ENCODE results near the gene PORCN. TPM values are rescaled to one million over a fixed set of nuclear protein-coding genes. Genes with fewer than 3 reads are reported as not detected.

Gene PORCN
- total and polyA plus RNA-seq, 2 of the 13 experiments (the other 11 are each of a cell fraction or from before 2014, with no cell fraction given) = 3.9 to 5.8 TPM

- ChIA-PET CTCF (ENCODE audit: low intra/inter-chr PET ratio, low total read pairs) (interaction anchor here (1.8 kb wide), 1 partner anchor 429 kb away, joined by 6 read pairs; no protein-coding TSS in a partner anchor), POLR2A (no interaction called here)
- 50% methylated on average over 1 of the region's 4 CpGs for WGBS (ENCODE audit: low lambda C conversion rate)
- Histone ChIP-seq H3K9ac (ENCODE audit: insufficient read depth, low read depth, low read length) (no peak overlapping the region), H4K20me1 (ENCODE audit: insufficient read depth, low read length) (no peaks in the 10 kb centered on the region), H3K9me3 (ENCODE audit: low read length) (no peaks in the 10 kb centered on the region), H3K4me3 (replicated peaks in 1 of 3; ENCODE audit: insufficient read depth in 1 of 3, low read depth in 2 of 3, low read length in 3 of 3) (no peak overlapping the region), H3K4me2 (ENCODE audit: low read depth, low read length) (no peak overlapping the region), H2AFZ (ENCODE audit: low read length) (no peak overlapping the region), H3K79me2 (ENCODE audit: insufficient read depth, low read length) (no peaks in the 10 kb centered on the region), H3K27me3 (ENCODE audit: control insufficient read depth in 1 of 2, insufficient read depth in 2 of 2, low read length in 2 of 2) (no peaks in the 10 kb centered on the region), H3K36me3 (replicated peaks in 1 of 2; ENCODE audit: control insufficient read depth in 1 of 2, insufficient read depth in 2 of 2, low read length in 2 of 2) (no peaks in the 10 kb centered on the region), H3K27ac (ENCODE audit: extremely low read length, insufficient read depth, low read length) (no peak overlapping the region), H3K4me1 (ENCODE audit: insufficient read depth, low read length) (no peaks in the 10 kb centered on the region)
- DNase-seq (ENCODE audit: low spot score) (no peak), FAIRE-seq (peak; percentile 85), ATAC-seq (peak; percentile 61)
- TF ChIP-seq SMC3 (IDR thresholded peaks at IDR 0.05; ENCODE audit: low read length) (peak; percentile 61), CTCF (CRISPR knock-in tag; IDR thresholded peaks at IDR 0.05) (peak; percentile 53), EZH2 (conservative IDR thresholded peaks at IDR 0.05; ENCODE audit: low read depth, low read length) (no peak), ZNF772 (CRISPR knock-in tag; IDR thresholded peaks at IDR 0.05) (no peak), STAG1 (CRISPR knock-in tag; IDR thresholded peaks at IDR 0.05) (peak; percentile 54), ZNF414 (CRISPR knock-in tag; IDR thresholded peaks at IDR 0.05) (no peak), ZNF709 (CRISPR knock-in tag; IDR thresholded peaks at IDR 0.05) (no peak)
- intact Hi-C loops (cut with micrococcal nuclease; ENCODE audit: unreplicated experiment) = no loop called here
- BruUV-seq (replicated peaks) = no TSS peak
- in situ Hi-C loops (cut with HindIII; ENCODE audit: extremely low pct_ligation_motif_present, low pct_unique_long_range_greater_than_20kb) = no loop called here
These were observed 2.8 kb downstream of the PORCN start for GRCh38 chrX:48511560-48511959.

All from HepG2 (cell line).